Body of pancreas (tissue), 4 donors: ENCODE results near the gene RBM26. TPM values are rescaled to one million over a fixed set of nuclear protein-coding genes. Genes with fewer than 3 reads are reported as not detected.

ENCODE experiments used
- ATAC-seq: fragments of 150-250 bp; one replicate; pipeline ENCODE4 v1.9.1; 2016
- DNase-seq, 4 donors: peaks; one replicate each; pipeline ENCODE4 v3.0.0-alpha.2; 2019
- H3K27ac ChIP-seq, 4 donors: fragments of 200-600 bp; sonication (generic); 1 replicate in 3 of 4; 2 replicates in 1 of 4; pipeline versions ENCODE4 v1.5.1 to v1.6.1; 2016 to 2019; ENCODE audit warnings: mild to moderate bottlenecking in 1 of 4, mixed read lengths in 1 of 4, moderate library complexity in 1 of 4
- H3K27me3 ChIP-seq, 2 donors: fragments of 200-600 bp; sonication (generic); one replicate each; pipeline ENCODE4 v1.6.0; 2016; ENCODE audit warnings: mild to moderate bottlenecking in 1 of 2
- H3K36me3 ChIP-seq, 2 donors: fragments of 200-600 bp; sonication (generic); replicated peaks in 1 of 2; 2 replicates each; pipeline ENCODE4 v1.5.1; 2016; ENCODE audit warnings: low read depth in 2 of 2; ENCODE audit not compliant: insufficient read depth in 1 of 2
- H3K4me1 ChIP-seq: fragments of 200-600 bp; sonication (generic); one replicate; pipeline ENCODE4 v1.6.0; 2016
- H3K4me3 ChIP-seq, 2 donors: fragments of 200-600 bp; sonication (generic); 1 replicate in 1 of 2; 2 replicates in 1 of 2; pipeline ENCODE4 v1.5.1; 2016 to 2019
- H3K9me3 ChIP-seq, 3 donors: fragments of 200-600 bp; sonication (generic); 1 replicate in 2 of 3; 2 replicates in 1 of 3; pipeline ENCODE4 v1.5.1; 2016
- POLR2A ChIP-seq, 3 donors: fragments of 450-650 bp; IDR thresholded peaks; one replicate each; pipeline ENCODE4 v1.6.1; 2016; ENCODE audit warnings: antibody characterized with exemption in 3 of 3, mild to moderate bottlenecking in 2 of 3
- WGBS, 2 donors: methylation state at CpG; one replicate each; pipeline ENCODE4 v1.1.5; 2017; 5-methylcytosine and 5-hydroxymethylcytosine counted together
- intact Hi-C: fragments of 100-400 bp; cut with DNase I; formaldehyde crosslinking; loops from one replicate; pipeline ENCODE4 v1.15.1; 2023
- total RNA-seq, 2 donors: library from RNA; depleted of rRNA; stranded (reverse); fragments of >200 nt; gene quantifications; one replicate each; pipeline ENCODE4 v1.1.0, GENCODE V29; 2016
- TF ChIP-seq, protein P1 (sequence below), 7 experiments: fragments of 450-650 bp in 4 of 7; fragments of 200-600 bp in 3 of 7; sonication (generic) in 3 of 7; IDR thresholded peaks; one replicate each; pipeline ENCODE4 v1.5.1; 2016 to 2019; ENCODE audit warnings: antibody characterized with exemption in 7 of 7

Gene RBM26
- total RNA-seq, 2 donors from 2014 or later: 32.3 to 38.1 TPM

DNA sequence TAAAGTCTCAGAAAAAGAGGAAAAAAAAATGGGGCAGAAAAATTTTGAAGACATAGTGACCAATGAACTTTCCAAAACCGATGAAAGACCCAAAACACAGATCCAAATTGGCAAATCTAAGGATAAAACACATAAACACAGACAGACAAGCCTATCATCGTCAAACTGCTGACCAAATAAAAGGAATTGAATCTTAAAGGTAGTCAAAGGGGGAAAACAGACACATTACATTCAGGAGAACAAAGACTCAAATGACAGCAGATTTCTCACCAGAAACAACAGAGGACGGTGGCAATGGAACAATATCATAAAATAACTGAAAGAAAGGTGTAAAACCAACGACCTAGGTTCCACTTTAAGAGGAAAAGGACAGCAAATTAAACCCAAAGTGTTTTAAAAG lies 10.2 kb downstream of the RBM26 start:
- no peak for ATAC-seq
- H3K36me3 ChIP-seq: no peaks in the 10 kb centered on the region
- DNase-seq: no peak
- TF ChIP-seq, protein P1, sequence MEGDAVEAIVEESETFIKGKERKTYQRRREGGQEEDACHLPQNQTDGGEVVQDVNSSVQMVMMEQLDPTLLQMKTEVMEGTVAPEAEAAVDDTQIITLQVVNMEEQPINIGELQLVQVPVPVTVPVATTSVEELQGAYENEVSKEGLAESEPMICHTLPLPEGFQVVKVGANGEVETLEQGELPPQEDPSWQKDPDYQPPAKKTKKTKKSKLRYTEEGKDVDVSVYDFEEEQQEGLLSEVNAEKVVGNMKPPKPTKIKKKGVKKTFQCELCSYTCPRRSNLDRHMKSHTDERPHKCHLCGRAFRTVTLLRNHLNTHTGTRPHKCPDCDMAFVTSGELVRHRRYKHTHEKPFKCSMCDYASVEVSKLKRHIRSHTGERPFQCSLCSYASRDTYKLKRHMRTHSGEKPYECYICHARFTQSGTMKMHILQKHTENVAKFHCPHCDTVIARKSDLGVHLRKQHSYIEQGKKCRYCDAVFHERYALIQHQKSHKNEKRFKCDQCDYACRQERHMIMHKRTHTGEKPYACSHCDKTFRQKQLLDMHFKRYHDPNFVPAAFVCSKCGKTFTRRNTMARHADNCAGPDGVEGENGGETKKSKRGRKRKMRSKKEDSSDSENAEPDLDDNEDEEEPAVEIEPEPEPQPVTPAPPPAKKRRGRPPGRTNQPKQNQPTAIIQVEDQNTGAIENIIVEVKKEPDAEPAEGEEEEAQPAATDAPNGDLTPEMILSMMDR (IDR thresholded peaks at IDR 0.05): no peak
- no peak for TF ChIP-seq POLR2A (IDR thresholded peaks at IDR 0.05)
- H3K27me3 ChIP-seq: no peaks in the 10 kb centered on the region
- H3K9me3 ChIP-seq: no peaks in the 10 kb centered on the region
- WGBS, 2 donors: 94 to 97% methylated on average over 4 of the region's 4 CpGs
- H3K4me1 ChIP-seq: peaks cover 40% of the 10 kb centered on the region
- H3K4me3 ChIP-seq: no peak overlapping the region
- intact Hi-C loops: no loop called here
- H3K27ac ChIP-seq: no peak overlapping the region

DNA sequence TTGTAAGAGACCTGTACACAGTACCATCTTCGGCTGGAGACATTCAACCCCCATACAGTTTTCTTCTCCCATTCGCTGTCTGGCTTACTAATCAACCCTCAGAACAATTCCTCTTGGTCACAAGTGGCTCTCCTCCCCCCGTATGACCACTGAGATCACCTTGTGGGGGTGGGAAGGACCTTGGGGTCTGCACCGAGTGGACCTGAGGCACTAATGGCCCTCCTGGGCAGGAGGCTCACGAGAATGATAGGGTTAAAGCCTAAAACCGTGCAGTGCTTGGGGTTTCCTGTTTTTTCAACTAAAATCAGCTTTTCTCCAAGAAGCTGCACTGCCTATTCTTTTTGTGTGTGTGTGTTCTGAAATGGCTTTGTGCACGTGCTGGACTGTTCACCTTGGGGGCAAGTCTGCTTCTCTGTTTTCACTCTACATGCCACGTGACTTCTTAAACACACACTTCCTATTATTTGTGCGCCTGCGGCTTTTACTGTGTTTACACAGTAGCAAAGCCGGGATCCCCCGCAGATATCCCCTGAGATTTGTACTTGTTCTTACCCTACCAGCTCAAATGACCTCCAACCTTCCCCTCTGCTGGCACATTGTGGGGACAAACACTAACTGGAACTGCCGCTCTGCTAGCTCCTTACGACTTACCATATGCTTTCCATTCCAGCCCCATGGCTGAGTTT lies 12.3 kb downstream of the RBM26 start:
- Histone ChIP-seq H3K4me3 (no peak overlapping the region), H3K4me1 (peaks cover 31% of the 10 kb centered on the region), H3K9me3 (no peaks in the 10 kb centered on the region), H3K27ac (peak overlapping the region in 2 of 4 donors; percentile 9 to 58), H3K27me3 (no peaks in the 10 kb centered on the region), H3K36me3 (no peaks in the 10 kb centered on the region)
- TF ChIP-seq, protein P1 (IDR thresholded peaks at IDR 0.05): no peak
- 56 to 73% methylated on average over 14 of the region's 14 CpGs for WGBS, 2 donors
- ATAC-seq (peak; percentile 69), DNase-seq (peak in 1 of 4 donors; percentile 16)
- intact Hi-C loops: no loop called here

DNA sequence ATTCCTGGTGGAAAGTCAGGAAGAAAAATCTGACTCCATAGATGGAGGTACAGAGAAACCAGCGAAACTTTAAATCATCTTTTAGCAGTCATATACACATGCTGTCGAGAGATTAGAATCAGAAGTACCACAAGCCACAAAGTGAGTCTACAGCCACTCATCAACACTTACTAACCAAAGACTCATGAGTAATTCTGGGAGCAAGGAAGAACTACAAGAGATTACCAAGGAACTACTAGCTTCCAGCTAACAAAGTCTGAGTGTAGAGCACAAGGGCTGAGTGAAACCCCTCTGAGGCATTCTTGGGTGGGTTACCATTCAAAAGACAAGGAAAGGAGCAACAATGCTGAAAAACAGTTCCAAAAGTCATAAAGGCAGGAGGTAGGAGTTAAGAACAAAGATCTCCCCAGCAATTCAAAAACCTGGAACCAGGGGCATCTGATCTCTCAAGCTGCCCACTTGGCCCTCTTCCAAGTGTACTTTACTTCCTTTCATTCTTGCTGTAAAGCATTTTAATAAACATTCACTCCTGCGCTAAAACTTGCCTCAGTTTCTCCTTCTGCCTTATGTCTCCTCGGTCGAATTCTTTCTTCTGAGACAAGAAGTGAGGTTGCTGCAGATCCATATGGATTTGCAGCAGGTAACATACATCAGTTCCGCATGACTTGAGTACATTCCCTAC lies 13.0 kb downstream of the RBM26 start:
- H3K36me3 ChIP-seq: no peaks in the 10 kb centered on the region
- H3K27ac ChIP-seq: no peak overlapping the region
- intact Hi-C loops: no loop called here
- no peaks in the 10 kb centered on the region for H3K9me3 ChIP-seq
- no peak overlapping the region for H3K4me3 ChIP-seq
- no peak for ATAC-seq
- DNase-seq: no peak
- 79 to 83% methylated on average over 6 of the region's 6 CpGs for WGBS, 2 donors
- H3K27me3 ChIP-seq: no peaks in the 10 kb centered on the region
- TF ChIP-seq, protein P1 (IDR thresholded peaks at IDR 0.05): no peak
- no peak for TF ChIP-seq POLR2A (IDR thresholded peaks at IDR 0.05)
- peaks cover 28% of the 10 kb centered on the region for H3K4me1 ChIP-seq

DNA sequence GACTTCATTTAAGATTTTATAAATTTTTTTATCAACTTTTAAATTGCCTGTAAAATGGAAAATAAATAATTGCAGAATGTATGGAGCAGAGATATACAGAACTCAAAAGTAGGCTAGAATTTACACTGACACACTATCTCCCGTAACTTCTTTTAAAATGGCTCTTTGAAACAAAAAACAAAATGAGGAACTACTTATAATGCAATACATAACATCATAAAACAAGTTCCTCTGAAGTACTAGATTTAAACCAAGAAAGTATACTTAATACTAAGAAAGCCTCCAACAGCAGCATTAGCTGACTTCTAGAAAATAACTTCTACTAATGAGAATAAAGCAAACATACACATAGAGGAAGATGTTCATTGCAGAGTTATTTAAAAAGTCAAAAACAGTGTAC lies 17.0 kb downstream of the RBM26 start:
- Histone ChIP-seq H3K27me3 (no peaks in the 10 kb centered on the region), H3K4me1 (peaks cover 22% of the 10 kb centered on the region), H3K9me3 (no peaks in the 10 kb centered on the region), H3K4me3 (no peak overlapping the region), H3K36me3 (no peaks in the 10 kb centered on the region), H3K27ac (no peak overlapping the region)
- no peak for ATAC-seq
- WGBS, 2 donors: 84 to 89% methylated on average over 1 of the region's 1 CpG
- DNase-seq: no peak
- intact Hi-C loops: no loop called here
- TF ChIP-seq, protein P1 (IDR thresholded peaks at IDR 0.05): no peak
- TF ChIP-seq POLR2A (IDR thresholded peaks at IDR 0.05): no peak
